NCI-H128 (cell line): ENCODE results near the gene SOX2.

ENCODE experiments used
- DNase-seq: peaks from one replicate; lab custom pipeline; 2025; ENCODE audit not compliant: unreplicated experiment; lab: John Stamatoyannopoulos, UW

Gene SOX2

DNA sequence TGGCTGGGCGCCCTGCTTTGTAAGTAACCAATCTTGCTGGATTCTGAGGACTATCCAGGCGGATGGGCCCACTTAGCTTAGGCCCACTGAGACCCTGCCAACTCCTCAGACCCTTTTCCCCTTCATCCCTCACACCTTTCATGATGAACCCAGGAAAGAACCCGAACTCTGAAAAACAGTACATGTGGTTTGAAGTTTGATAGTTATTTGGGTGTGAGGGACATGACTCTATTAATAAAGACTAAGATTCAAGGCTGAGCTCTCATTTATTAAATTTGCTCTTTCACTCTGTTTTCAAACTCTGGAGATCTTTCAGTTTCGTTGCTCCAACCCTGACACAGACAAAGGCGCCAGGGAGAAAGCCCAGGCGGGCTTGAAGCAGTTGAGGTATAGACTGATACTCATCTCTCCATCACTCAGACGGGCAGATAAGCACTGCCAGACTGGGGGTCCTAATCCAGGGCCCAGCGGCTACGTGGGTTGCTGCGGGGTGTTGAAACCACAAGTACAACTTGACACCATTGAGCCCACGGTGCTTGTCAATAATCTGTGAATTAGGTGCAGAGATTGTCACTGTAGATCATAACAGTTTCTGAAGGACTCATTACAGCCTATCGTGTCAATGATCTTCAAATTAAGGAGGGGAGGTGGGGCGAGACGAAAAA lies 7.2 kb upstream of the SOX2 start:
- no peak for DNase-seq

- no peak for DNase-seq
These were observed 6.6 kb upstream of the SOX2 start for GRCh38 chr3:181705086-181705480.

- DNase-seq: no peak
These were observed 3.7 kb upstream of the SOX2 start for GRCh38 chr3:181707980-181708379.

GRCh38 chr3:181709537-181710279 lies 2.0 kb upstream of the SOX2 start:
- peak; percentile 34 for DNase-seq

GRCh38 chr3:181710345-181711291 lies 1.1 kb upstream of the SOX2 start:
- no peak for DNase-seq

- DNase-seq: no peak
These were observed 464 bp downstream of the SOX2 start for GRCh38 chr3:181712226-181712552.

DNA sequence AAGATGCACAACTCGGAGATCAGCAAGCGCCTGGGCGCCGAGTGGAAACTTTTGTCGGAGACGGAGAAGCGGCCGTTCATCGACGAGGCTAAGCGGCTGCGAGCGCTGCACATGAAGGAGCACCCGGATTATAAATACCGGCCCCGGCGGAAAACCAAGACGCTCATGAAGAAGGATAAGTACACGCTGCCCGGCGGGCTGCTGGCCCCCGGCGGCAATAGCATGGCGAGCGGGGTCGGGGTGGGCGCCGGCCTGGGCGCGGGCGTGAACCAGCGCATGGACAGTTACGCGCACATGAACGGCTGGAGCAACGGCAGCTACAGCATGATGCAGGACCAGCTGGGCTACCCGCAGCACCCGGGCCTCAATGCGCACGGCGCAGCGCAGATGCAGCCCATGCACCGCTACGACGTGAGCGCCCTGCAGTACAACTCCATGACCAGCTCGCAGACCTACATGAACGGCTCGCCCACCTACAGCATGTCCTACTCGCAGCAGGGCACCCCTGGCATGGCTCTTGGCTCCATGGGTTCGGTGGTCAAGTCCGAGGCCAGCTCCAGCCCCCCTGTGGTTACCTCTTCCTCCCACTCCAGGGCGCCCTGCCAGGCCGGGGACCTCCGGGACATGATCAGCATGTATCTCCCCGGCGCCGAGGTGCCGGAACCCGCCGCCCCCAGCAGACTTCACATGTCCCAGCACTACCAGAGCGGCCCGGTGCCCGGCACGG lies 991 bp downstream of the SOX2 start:
- peak; percentile 37 for DNase-seq

GRCh38 chr3:181713280-181713647 lies 1.5 kb downstream of the SOX2 start:
- DNase-seq: no peak

- DNase-seq: no peak
These were observed 2.2 kb downstream of the SOX2 start for GRCh38 chr3:181713676-181714612.

DNA sequence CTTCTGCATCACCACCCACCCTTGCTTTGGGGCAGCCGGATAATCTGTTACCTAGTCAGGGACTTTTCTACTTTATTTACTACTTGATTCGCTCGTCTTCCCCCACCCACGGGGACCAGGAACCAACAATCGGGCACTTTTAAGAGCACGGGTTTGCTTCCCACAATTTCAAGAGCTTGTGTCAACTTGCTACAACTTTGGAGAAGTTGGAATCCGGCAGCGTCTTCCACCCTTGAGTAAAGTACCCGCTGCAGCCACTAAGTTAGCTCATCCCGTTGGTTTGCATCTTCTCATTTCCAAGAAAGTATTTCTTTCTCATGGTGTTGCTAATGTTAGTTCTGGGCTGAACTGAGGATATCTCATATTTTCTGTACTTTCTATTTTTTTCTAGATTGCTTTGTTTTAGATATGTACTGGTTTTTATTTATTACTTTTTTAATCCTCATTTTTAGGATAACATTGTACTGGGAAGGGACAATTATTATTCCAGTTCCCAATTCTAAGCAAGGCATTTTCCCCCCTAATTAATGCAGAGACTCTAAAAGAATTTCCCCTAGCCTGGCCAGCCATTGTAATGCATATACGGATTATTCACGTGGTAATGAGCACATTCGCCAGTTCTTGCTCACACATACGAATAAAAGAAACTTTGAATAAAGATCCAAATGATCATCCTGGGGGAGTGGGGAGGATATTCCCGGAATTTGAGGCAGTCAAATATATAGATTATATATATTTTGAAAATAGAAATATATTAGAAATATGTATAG lies 4.0 kb downstream of the SOX2 start:
- DNase-seq: no peak

DNA sequence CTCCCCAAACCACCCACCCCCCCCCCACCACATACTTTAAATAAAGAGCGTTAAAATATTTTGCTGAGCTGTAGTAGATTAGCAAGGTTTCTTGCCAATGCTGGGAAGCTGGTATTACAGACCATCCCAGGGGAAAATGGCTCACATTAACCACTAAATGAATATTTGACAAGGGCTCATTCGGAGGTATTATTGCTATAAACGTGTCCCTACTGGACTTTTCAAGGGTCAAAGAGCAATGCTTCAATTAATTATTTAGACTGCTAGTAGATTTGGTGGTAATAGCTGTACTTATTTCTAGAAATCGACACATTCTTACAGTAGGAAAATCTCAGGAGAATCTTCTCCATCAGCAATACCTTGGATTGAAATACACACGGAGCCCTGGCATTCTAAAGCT lies 5.2 kb downstream of the SOX2 start:
- DNase-seq: no peak

- no peak for DNase-seq
These were observed 5.9 kb downstream of the SOX2 start for GRCh38 chr3:181717549-181718171.

GRCh38 chr3:181718369-181718768 lies 6.6 kb downstream of the SOX2 start:
- DNase-seq: no peak

GRCh38 chr3:181718987-181719911 lies 7.5 kb downstream of the SOX2 start:
- no peak for DNase-seq

GRCh38 chr3:181719991-181720680 lies 8.4 kb downstream of the SOX2 start:
- no peak for DNase-seq

GRCh38 chr3:181721046-181721875 lies 9.5 kb downstream of the SOX2 start:
- DNase-seq: no peak
